GM19043 (cell line): ENCODE measurements around the gene MYLK4.

Experiments used
- ATAC-seq: cut with Tn5 transposase; IDR thresholded peaks from one replicate; pipeline ENCODE4 v1.9.1; 2021; ENCODE audit warnings: low read depth; ENCODE audit not compliant: unreplicated experiment

MYLK4 gene

DNA sequence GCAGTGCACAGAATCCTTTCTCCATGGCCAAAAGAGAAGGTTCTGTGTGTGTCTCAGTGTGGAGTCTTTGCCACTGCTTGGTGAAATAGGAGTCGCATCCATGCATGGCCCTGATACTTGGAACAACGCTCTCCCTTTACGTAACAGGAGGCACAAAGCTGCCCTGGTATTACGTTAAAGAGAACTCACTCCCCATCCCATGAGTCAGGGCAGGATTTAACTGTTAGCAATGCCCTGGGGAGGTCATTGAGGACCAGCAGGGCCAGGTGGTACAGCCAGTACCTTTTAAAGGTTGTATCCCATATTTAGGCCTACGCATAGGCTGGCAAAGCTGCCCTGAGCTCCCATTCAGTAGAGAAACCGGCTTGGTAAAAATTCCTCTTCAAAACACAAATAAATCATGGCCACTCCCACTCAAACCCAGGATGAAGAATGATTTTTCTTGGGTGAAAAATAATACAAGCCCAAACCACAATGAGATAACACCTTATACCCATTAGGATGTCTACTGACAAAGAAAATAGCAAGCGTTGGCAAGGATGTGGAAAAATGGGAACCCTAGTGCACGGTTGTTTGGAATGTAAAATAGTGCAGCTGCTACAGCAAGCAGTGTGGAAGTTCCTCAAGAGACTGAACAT lies 37.1 kb downstream of the MYLK4 start:
- ATAC-seq: no peak

DNA sequence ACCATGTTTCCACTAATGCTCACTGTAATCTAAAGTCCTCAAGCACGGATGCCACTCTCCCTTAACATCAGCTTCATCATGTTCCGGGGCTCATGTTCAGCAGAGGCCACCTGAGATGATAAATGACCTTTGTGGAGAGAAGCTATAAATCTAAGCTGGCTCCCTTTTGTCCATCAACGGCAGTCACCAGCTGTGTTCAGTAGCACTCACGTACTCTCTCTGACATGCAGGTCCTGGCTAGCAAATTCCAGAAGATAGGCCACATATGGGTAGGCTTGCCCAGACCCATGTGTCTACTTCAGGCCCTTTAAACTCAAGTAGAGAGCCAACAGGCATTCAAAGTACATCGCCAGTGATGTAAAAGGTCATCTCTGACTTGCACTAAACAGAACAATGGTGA lies 38.6 kb downstream of the MYLK4 start:
- no peak for ATAC-seq

DNA sequence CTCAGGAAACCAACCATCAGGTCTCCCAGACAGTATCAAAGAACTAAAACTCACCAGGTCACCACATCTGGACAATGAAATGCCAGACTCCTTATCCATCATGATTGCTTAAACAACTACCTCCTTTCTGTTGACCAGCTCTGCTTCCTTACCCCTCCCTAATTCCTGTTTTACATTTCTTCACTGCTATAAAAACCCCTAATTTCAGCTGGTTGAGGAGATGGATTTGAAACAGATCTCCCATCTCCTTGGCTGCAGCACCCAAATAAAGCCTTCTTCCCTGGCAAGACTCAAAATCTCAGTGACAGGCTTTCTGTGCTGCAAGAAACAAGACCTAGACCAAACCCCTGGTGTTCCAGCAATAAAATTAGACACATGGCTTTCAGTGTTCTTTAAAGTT lies 40.3 kb downstream of the MYLK4 start:
- ATAC-seq: no peak

DNA sequence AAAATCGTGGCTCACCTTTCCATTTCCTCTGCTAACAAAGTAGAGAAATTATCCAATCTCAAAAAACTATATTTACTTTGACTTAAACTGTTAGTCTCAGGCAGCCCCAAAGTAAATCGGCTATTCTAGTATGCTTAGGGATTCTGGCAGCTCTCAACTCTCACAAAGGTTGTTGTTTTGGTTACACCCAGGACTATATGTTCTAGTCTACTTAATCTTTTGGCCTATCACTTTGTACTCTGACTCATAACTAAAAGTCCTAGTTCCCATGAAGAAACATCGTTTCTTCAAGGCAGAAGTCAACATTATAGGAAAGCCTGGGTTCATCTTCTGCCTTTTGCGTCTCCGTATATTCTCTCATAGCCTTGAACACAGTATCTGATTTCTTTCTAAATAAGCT lies 42.3 kb downstream of the MYLK4 start:
- ATAC-seq: no peak

DNA sequence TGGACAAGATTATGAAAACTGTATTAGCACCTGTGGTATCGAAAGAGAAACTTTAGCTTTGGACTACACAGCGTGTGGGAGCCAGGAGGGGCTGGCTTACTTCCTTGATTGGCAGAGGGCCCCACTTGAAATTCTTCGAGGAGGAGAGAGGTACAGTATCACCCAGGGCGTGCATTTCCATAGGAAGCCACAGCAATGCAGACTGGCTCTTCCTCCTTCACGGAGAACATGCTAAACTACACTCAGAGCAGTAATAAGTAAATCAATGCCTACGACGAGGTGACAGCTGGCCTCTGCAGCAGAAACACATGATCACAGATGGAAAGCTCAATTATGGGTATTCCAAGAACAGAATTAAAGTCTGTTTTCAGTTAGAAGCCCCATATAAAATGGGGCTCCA lies 44.2 kb downstream of the MYLK4 start:
- ATAC-seq: no peak

- no peak for ATAC-seq
Observed at GRCh38 chr6:2705256-2705655, 45.5 kb downstream of the MYLK4 start.

DNA sequence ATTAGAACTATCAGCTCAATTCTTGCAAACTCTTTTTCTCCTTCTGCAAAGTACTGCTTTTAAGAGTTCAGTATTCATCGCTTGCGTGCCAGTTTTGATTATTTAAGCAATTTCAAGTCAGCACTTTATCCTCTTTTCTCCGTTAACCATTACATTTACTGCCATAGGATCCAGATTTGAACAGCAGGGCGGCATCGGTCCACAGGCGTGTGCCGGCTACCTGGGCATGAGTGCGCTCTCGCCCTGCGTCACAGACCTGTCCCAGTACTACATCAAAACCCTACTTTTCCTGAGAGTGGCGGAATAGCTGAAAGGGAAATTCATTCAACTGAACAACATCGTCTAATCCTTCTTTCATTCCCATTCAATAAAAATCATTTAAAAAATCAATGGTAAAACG lies 53.4 kb downstream of the MYLK4 start:
- ATAC-seq: no peak

- ATAC-seq: no peak
Observed at GRCh38 chr6:2695454-2696095, 55.1 kb downstream of the MYLK4 start.

DNA sequence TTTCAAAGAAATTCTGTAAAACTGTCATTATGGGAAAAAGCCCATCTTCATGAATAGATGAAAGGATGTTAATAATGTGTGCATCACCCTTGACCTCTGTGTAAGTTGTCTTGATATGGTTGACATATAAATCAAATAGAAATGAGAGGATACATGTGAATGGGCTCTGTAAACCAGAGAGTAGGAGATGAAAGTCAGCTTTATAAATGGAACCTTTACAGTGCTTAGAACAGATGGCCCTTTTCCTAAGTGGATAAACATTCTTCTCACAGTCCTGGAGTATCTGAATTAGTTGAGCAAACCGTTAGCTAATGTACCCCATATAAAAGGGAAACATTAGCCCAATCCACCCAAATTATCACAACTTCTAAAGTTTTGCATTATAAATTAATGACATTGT lies 57.5 kb downstream of the MYLK4 start:
- no peak for ATAC-seq

- ATAC-seq: no peak
Observed at GRCh38 chr6:2688401-2689064, 62.2 kb downstream of the MYLK4 start.

DNA sequence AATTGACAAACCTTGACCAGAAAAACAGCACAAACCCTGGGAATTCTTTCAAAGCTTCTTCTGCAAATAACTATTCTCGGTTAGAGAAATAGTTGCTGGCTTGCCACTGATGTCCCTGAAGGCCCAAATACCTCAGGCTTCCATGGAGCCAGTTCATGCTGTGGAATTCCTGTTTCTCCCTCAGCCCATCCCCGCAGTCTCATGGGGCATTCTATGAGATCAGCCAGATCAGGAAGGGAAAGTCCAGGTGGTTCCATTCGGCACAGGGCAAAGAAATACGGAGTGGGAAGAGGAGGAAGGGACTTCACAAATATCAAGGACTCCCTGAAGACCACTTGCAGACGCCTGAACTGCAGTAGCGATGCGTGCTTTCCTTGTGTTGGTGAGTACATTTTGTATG lies 63.3 kb downstream of the MYLK4 start:
- no peak for ATAC-seq

- no peak for ATAC-seq
Observed at GRCh38 chr6:2686515-2686914, 64.2 kb downstream of the MYLK4 start.

DNA sequence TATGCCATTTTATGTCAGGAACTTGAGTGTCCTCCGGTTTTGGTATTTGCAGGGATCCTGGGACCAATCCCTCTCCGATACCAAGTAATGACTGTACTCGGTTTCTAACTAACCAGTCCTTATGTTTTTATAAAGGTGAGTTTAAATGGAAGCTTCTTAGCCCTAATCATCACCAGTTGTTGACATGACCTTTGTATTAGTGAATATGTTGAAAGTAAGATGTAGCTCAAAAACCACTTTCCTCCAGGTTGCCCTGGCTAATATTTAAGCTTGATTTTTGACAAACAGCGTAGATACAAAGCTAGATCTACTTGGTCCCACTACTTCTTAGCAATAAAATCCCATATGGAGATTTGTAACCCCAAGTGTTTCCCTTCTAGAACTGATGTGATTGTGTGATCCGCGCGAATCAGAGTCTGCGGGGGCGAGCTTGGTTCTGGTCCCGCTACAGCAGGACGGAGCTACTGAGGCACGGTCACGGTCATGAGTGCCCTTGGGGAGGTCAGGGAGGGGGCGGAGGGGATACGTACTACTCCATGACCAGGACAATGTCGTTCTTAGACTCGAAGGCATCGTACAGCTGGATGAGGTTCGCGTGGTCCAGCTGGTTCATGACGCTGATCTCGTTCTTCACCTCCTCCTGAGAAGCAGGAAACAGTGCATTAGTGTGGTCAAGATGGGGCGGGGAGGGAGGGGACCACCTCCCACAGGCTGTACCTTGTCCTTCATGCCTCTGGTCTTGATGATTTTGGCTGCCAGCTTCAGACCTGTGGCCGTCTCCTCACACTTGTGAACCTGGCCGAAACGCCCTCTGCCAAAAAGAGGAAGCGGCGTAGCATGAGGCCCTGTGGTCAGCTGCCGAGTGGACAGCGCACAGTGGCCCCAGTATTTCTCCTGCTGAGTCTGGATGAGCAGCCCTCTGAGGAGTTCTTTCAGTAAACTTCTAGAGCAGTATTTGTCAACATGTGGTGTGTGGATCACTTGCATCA lies 65.7 kb downstream of the MYLK4 start:
- no peak for ATAC-seq

GRCh38 chr6:2684103-2684749 lies 66.5 kb downstream of the MYLK4 start:
- no peak for ATAC-seq

GRCh38 chr6:2680264-2680922 lies 70.3 kb downstream of the MYLK4 start:
- ATAC-seq: no peak

- ATAC-seq: no peak
Observed at GRCh38 chr6:2677080-2677593, 73.6 kb downstream of the MYLK4 start.

DNA sequence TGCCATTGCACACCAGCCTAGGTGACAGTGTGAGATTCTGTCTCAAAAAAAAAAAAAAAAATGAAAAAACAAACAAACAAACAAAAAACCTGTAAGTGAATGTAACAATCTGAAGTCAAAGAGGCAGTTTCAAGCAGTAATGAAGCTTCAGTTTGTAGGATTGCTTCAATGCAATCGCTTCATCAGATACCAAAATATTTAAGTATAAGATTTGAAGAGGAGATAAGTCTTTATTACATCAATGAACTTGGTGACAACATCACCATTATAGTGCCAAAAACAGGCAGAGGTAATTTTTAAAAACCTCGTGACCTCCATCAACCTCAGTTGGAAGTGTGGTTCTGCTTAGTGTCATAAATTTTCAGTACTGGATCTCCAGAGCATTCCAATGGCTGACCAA lies 74.7 kb downstream of the MYLK4 start:
- ATAC-seq: no peak

- no peak for ATAC-seq
Observed at GRCh38 chr6:2674857-2675256, 75.9 kb downstream of the MYLK4 start.

DNA sequence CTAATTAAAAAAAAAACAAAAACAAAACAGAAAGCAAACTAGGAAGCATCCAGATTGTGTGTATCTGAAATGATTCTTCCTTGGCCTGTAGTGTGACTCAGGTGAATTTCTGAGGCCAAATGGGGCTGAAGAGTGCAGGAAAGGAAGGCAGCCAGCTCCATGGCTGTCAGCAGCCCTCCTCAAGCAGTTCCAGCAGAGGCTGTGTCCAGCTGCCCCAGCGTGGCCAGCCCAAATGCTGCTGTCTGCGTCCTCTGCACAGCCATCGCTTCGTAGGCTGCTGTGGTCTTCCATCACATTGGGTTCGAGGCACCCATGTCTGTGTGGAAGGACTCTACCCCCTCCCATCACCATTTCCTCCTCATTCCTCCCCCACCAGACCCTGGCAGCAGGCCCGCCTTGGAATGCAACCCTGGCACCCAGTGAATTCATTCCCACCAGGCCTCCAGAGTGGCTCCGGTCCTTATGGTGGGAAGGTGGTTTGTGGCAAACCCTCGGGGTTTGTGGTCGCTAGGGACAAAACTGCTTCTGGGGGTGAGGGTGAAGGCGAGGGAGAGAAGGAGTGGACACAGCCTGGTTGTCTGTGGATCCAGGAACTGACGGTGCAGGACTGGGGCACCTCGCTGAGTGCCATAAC lies 81.5 kb downstream of the MYLK4 start:
- ATAC-seq: no peak
